ENCODE data around the gene CT45A10.

GRCh38 chrX:135893294-135893817 lies at the start of gene CT45A10, which contains the start of gene SAGE1:
- TF ChIP-seq CTCF (IDR thresholded peaks at IDR 0.05; ENCODE audit: low read depth, low read length) = no peak
- TF ChIP-seq EZH2phosphoT487 (IDR thresholded peaks at IDR 0.05; ENCODE audit: low read depth) = no peak
